HG03039 (cell line): Measurements from ENCODE around the gene FOSB.
"Not testable (repeated sequence)": the region's sequence is repeated elsewhere in the genome, so short reads cannot be mapped to it uniquely, and the experiment has no call there.

Experiments used
- ATAC-seq: cut with Tn5 transposase; IDR thresholded peaks from one replicate; pipeline ENCODE4 v1.9.1; 2021; ENCODE audit warnings: mild to moderate bottlenecking, moderate library complexity; ENCODE audit not compliant: unreplicated experiment

Gene FOSB

DNA sequence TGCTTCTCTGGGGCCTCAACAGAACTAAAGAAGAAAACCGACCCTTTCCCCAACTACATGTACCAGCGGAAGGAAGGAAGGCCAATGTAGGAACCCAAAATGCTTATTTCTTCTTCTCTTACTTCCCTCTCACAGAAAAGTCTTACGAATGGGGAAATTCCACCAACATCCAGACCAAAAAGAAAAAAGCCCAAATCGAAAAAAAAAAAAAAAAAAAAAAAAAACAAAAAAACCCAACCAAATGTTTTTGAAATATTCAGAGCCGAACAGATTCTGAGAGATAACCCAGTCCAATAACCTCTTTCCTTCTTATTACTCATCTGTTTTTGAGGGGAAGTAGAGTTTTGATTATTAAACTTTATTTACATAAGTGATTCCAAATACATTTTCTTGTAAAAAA, 34.3 kb downstream of the FOSB start:
- no peak for ATAC-seq

DNA sequence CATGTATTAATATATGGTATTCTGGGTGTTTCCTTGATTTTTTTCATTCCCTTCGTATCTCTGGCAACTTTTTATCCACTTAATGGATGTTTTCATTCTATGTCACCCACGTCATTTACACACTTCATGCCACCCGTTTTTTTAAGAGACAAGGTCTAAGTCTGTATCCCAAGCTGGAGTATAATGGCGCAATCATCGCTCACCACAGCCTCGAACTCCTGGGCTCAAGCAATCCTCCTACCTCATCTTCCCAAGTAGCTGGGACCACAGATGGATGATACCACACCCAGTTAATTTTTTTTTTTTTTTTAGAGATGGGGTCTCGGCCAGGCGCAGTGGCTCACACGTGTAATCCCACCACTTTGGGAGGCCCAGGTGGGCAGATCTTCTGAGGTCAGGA, 36.1 kb downstream of the FOSB start:
- no peak for ATAC-seq

- ATAC-seq = no peak
These were observed 37.6 kb downstream of the FOSB start for GRCh38 chr19:45505151-45505995.

DNA sequence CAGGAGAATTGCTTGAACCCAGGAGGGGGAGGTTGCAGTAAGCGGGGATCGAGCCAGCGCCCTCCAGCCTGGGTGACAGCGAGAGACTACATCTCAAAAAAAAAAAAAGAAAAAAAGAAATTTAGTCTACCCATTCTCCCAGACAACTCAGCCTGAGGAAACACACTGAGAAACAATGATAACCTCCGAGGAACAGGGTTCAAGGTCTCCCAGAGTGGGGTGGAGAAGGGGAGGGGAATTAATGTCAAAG, 38.1 kb downstream of the FOSB start:
- ATAC-seq = no peak

DNA sequence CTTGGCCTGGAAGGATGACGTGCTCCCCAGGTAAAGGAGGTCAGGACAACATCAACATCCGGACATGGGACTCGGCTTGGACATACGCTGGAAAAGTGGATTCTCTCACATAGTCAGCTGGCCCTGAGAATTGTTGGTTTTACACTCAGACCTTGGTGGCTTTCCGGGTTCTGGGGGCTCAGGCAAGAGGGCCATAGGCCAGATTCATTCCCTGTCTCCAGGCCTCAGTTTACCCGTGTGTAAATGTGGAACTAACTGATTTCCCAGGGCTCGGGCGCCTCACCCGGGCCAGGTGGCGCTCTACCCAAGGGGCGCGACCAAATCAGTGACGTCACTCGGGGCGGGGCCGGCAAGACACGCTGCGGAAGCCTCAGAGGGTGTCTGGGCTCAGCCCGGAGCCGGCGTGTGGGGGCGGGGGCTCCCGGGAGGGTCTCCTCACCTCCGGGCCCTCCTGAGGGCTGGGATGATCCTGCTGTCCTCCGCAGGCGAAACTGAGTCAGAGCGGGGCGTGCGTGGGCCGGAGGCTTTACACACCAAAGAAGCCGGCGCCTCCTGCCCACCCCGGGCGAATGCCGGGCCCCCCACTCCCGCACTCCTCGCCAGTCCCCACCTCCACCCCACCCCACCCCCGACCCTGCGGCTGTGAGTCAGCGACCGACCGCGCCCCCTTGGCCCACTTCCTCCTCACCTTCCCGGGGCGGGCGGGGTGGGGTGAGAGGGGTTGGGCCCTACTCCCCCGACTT, 38.6 kb downstream of the FOSB start:
- peak; percentile 53 for ATAC-seq

- ATAC-seq = peak; percentile 35
These were observed 39.4 kb downstream of the FOSB start, which contains the start of gene VASP for GRCh38 chr19:45506989-45507871. VASP (plus strand) TSS chr19:45507479; CDS start chr19:45507772, 293 bp downstream.

GRCh38 chr19:45507872-45508416, 40.1 kb downstream of the FOSB start:
- no peak for ATAC-seq

- ATAC-seq = no peak
These were observed 40.6 kb downstream of the FOSB start for GRCh38 chr19:45508417-45508860.

- no peak for ATAC-seq
These were observed 41.3 kb downstream of the FOSB start for GRCh38 chr19:45508861-45509691.

DNA sequence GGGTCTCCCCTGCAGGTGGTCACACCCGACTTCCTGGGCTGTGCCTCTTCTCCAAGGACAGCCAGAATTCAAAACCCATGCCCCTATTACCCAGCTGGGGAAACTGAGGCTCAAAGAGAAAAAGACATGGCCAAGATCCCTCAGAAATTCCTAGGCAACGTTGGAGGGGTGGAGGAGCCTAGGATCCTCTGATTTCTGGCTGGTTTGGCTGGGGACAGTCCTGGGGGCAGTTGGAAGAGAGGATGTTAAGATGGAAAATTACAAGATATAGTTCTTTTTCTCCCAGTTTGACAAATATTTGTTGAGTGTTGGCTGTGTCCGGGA, 41.9 kb downstream of the FOSB start:
- no peak for ATAC-seq

GRCh38 chr19:45510352-45510751, 42.6 kb downstream of the FOSB start:
- not testable (repeated sequence) for ATAC-seq

- no peak for ATAC-seq
These were observed 43.3 kb downstream of the FOSB start for GRCh38 chr19:45511074-45511473.

- no peak for ATAC-seq
These were observed 45.2 kb downstream of the FOSB start for GRCh38 chr19:45512881-45513483.

GRCh38 chr19:45514376-45515051, 46.7 kb downstream of the FOSB start:
- ATAC-seq = no peak

- ATAC-seq = no peak
These were observed 47.4 kb downstream of the FOSB start for GRCh38 chr19:45515081-45515624.

GRCh38 chr19:45515807-45516401, 48.1 kb downstream of the FOSB start:
- ATAC-seq = no peak

DNA sequence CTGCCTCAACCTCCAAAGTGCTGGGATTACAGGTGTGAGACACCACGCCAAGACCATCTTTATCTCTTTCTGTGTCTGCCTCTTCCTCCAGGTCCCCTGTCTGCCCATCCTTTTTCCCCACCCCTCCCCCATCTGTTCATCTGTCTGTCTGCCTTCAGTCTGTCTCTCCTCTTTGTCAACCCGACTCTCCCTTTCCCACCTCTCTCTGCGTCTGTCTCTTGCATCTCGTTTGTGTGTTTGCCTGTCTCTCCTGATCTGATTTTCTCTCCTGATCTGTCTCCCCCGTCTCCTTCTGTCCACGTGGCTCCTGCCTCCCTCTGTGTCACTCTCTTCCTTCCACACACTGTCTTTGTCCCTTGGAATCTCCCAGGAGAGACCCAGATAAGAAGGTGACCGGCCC, 49.4 kb downstream of the FOSB start:
- ATAC-seq = no peak

- ATAC-seq = no peak
These were observed 50.1 kb downstream of the FOSB start for GRCh38 chr19:45517641-45518468.
